ENCODE data around the gene MAN2B1.
A peak's percentile ranks its signal among the peaks of the same experiment; 100 is the strongest.

The MAN2B1 gene

DNA sequence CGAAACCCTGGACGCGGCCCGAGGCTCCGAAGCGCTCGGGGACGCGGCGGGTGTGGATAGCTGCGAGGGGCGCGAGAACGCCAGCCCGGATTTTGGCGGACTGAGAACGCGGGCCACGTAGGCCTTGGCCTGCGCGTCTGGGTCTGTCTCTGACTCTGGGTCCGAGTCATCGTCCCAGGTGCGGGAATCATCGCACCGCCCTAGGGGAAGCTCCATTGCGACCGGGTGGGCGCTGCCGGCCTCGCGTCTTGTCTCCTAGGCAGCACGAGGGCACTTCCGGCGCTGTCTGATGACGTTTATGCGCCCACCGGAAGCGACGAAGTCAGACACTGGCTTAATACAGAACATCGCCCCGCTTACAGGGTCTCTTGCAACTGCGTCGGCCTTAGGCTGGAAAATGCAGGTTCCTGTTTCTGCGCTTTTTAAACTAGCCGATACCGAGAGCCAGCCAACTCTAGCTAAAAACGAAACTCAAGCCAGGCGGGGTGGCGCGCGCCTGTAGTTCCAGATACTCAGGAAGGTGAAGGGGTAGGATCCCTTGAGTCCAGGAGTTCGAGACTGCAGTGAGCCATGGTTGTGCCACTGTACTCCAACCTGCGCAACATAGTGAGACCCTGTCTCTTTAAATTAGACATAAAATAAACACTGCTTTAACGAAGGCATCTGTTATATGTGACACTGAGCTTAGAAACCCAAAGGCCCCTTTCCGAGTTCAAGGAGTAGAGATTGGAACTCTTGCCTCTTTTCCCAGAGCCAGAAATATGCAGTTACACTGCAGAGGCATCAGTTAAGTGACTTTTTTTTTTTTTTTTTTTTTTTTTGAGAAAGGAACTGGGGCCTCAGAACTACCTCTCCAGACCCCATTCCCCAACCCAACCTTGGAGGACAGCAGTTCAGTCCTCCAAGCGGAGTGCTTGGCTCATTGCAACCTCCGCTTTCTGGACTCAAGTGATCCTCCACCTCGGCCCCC, 30.1 kb upstream of the MAN2B1 start, which contains the start of gene FBXW9:
FBXW9 (minus strand) TSS at position 266 of the 970 bp plus-strand sequence; CDS start at position 216, 50 bp downstream.
- peaks cover 31% of the 10 kb centered on the region for H3K4me1 ChIP-seq (ENCODE audit: control insufficient read depth, low read length)
- TF ChIP-seq, protein P1, sequence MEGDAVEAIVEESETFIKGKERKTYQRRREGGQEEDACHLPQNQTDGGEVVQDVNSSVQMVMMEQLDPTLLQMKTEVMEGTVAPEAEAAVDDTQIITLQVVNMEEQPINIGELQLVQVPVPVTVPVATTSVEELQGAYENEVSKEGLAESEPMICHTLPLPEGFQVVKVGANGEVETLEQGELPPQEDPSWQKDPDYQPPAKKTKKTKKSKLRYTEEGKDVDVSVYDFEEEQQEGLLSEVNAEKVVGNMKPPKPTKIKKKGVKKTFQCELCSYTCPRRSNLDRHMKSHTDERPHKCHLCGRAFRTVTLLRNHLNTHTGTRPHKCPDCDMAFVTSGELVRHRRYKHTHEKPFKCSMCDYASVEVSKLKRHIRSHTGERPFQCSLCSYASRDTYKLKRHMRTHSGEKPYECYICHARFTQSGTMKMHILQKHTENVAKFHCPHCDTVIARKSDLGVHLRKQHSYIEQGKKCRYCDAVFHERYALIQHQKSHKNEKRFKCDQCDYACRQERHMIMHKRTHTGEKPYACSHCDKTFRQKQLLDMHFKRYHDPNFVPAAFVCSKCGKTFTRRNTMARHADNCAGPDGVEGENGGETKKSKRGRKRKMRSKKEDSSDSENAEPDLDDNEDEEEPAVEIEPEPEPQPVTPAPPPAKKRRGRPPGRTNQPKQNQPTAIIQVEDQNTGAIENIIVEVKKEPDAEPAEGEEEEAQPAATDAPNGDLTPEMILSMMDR (IDR thresholded peaks at IDR 0.05; ENCODE audit: low read depth, low read length, poor library complexity, severe bottlenecking), result no peak
- no peak for TF ChIP-seq EZH2phosphoT487 (IDR thresholded peaks at IDR 0.05; ENCODE audit: borderline replicate concordance, low read length)
- H3K4me2 ChIP-seq (ENCODE audit: low read length), result peak within 1 kb of the TSS; percentile 94
- H3K79me2 ChIP-seq (ENCODE audit: control insufficient read depth, low read length), result peaks cover 4% of the 10 kb centered on the region
- H3K27me3 ChIP-seq (ENCODE audit: control insufficient read depth, low read length), result no peaks in the 10 kb centered on the region
- H3K36me3 ChIP-seq (ENCODE audit: control insufficient read depth, low read length), result peaks cover 25% of the 10 kb centered on the region
- peak within 1 kb of the TSS; percentile 87 for H3K27ac ChIP-seq (ENCODE audit: low read depth, low read length)
- H3F3A ChIP-seq (ENCODE audit: control insufficient read depth, insufficient read depth), result peaks cover 24% of the 10 kb centered on the region
- no peaks in the 10 kb centered on the region for H4K20me1 ChIP-seq (ENCODE audit: control insufficient read depth, insufficient read depth, low read depth, low read length)
- no peaks in the 10 kb centered on the region for H3K9me2 ChIP-seq (replicated peaks; ENCODE audit: control insufficient read depth, low read length)
- peak within 1 kb of the TSS; percentile 86 for H3K4me3 ChIP-seq (ENCODE audit: low read length)
- H3K9me3 ChIP-seq (ENCODE audit: control insufficient read depth, insufficient read depth, low read length), result no peaks in the 10 kb centered on the region

DNA sequence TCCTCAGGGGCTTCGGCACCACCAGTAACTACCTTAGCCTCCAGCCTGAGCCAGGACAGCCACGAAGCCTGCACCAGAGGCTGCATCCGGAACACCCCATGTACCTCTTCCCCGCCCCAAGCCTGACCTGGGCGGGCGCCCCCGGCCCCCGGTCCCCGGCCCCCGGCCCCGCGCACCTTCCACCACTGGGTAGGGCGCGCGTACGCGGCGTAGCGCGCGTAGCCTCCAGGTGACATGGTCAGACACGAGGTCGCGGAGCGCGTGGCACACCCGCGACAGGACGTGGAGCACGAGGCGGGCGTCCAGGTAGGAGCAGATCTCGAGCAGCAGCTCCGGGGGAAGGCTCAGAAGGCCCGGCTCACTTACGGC, 29.4 kb upstream of the MAN2B1 start:
- peak overlapping the region; percentile 94 for H3K4me2 ChIP-seq (ENCODE audit: low read length)
- H3K27me3 ChIP-seq (ENCODE audit: control insufficient read depth, low read length), result no peaks in the 10 kb centered on the region
- H3K36me3 ChIP-seq (ENCODE audit: control insufficient read depth, low read length), result peaks cover 18% of the 10 kb centered on the region
- peaks cover 31% of the 10 kb centered on the region for H3K4me1 ChIP-seq (ENCODE audit: control insufficient read depth, low read length)
- H4K20me1 ChIP-seq (ENCODE audit: control insufficient read depth, insufficient read depth, low read depth, low read length), result no peaks in the 10 kb centered on the region
- no peak overlapping the region for H3K27ac ChIP-seq (ENCODE audit: low read depth, low read length)
- peaks cover 24% of the 10 kb centered on the region for H3F3A ChIP-seq (ENCODE audit: control insufficient read depth, insufficient read depth)
- H3K9me3 ChIP-seq (ENCODE audit: control insufficient read depth, insufficient read depth, low read length), result no peaks in the 10 kb centered on the region
- peaks cover 4% of the 10 kb centered on the region for H3K79me2 ChIP-seq (ENCODE audit: control insufficient read depth, low read length)
- no peaks in the 10 kb centered on the region for H3K9me2 ChIP-seq (replicated peaks; ENCODE audit: control insufficient read depth, low read length)
- no peak for TF ChIP-seq EZH2phosphoT487 (IDR thresholded peaks at IDR 0.05; ENCODE audit: borderline replicate concordance, low read length)
- TF ChIP-seq, protein P1 (IDR thresholded peaks at IDR 0.05; ENCODE audit: low read depth, low read length, poor library complexity, severe bottlenecking), result no peak
- peak overlapping the region; percentile 86 for H3K4me3 ChIP-seq (ENCODE audit: low read length)

DNA sequence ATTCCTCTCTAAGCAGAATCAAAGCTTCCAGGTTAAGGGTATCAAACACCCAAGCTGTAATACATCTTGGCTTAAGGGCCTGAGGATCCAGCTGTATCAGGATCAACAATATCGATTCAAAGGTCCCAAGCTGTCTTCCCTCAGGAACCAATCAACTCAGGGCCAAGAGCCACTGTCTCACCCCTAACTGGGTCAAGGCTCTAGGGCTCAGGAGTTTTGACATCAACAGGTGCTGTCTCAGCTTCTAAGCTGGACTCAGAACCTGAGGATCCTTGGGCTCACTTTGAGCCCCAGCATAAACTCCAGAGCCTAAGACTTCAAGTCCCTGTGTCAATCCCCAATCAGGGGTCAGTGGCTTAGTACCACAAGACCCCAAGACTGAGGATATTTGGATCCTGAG, 29.0 kb upstream of the MAN2B1 start:
- TF ChIP-seq, protein P1 (IDR thresholded peaks at IDR 0.05; ENCODE audit: low read depth, low read length, poor library complexity, severe bottlenecking), result no peak
- TF ChIP-seq EZH2phosphoT487 (IDR thresholded peaks at IDR 0.05; ENCODE audit: borderline replicate concordance, low read length), result no peak
- H3K4me1 ChIP-seq (ENCODE audit: control insufficient read depth, low read length), result peaks cover 31% of the 10 kb centered on the region
- H4K20me1 ChIP-seq (ENCODE audit: control insufficient read depth, insufficient read depth, low read depth, low read length), result no peaks in the 10 kb centered on the region
- no peaks in the 10 kb centered on the region for H3K27me3 ChIP-seq (ENCODE audit: control insufficient read depth, low read length)
- no peaks in the 10 kb centered on the region for H3K9me3 ChIP-seq (ENCODE audit: control insufficient read depth, insufficient read depth, low read length)
- peaks cover 24% of the 10 kb centered on the region for H3F3A ChIP-seq (ENCODE audit: control insufficient read depth, insufficient read depth)
- H3K9me2 ChIP-seq (replicated peaks; ENCODE audit: control insufficient read depth, low read length), result no peaks in the 10 kb centered on the region
- peak overlapping the region; percentile 94 for H3K4me2 ChIP-seq (ENCODE audit: low read length)
- H3K27ac ChIP-seq (ENCODE audit: low read depth, low read length), result no peak overlapping the region
- H3K36me3 ChIP-seq (ENCODE audit: control insufficient read depth, low read length), result peaks cover 13% of the 10 kb centered on the region
- peak overlapping the region; percentile 86 for H3K4me3 ChIP-seq (ENCODE audit: low read length)
- peaks cover 4% of the 10 kb centered on the region for H3K79me2 ChIP-seq (ENCODE audit: control insufficient read depth, low read length)

Data from DOHH2 (cell line).